Measurements from ENCODE around the gene ASB18.

Gene ASB18

GRCh38 chr2:236161082-236161462 is 103.1 kb downstream of the ASB18 start:
- Histone ChIP-seq H3F3A (ENCODE audit: low read depth) (no peaks in the 10 kb centered on the region), H3K9ac (ENCODE audit: low read depth, low read length, poor library complexity, severe bottlenecking) (no peak overlapping the region), H3K79me2 (ENCODE audit: insufficient read depth, low read length) (no peaks in the 10 kb centered on the region), H4K20me1 (ENCODE audit: insufficient read depth, low read length, poor library complexity, severe bottlenecking) (no peaks in the 10 kb centered on the region), H3K4me2 (ENCODE audit: low read depth, low read length, poor library complexity, severe bottlenecking) (no peak overlapping the region), H3K4me1 (ENCODE audit: insufficient read depth, low read length, poor library complexity, severe bottlenecking) (no peaks in the 10 kb centered on the region), H3K9me3 (ENCODE audit: insufficient read depth, low read depth, low read length) (no peaks in the 10 kb centered on the region), H3K4me3 (ENCODE audit: low read length, poor library complexity, severe bottlenecking) (no peak overlapping the region), H2AFZ (ENCODE audit: low read length) (no peak overlapping the region), H3K27me3 (ENCODE audit: insufficient read depth, low read length, poor library complexity, severe bottlenecking) (no peaks in the 10 kb centered on the region), H3K36me3 (ENCODE audit: insufficient read depth, low read length) (no peaks in the 10 kb centered on the region), H3K9me2 (replicated peaks; ENCODE audit: low read depth, low read length) (no peaks in the 10 kb centered on the region)
- TF ChIP-seq CTCF (conservative IDR thresholded peaks at IDR 0.05; ENCODE audit: low read length) (no peak), EZH2phosphoT487 (IDR thresholded peaks at IDR 0.05; ENCODE audit: borderline replicate concordance) (no peak)

GRCh38 chr2:236160366-236161081 is 103.7 kb downstream of the ASB18 start:
- Histone ChIP-seq H3K79me2 (ENCODE audit: insufficient read depth, low read length) (no peaks in the 10 kb centered on the region), H3K4me2 (ENCODE audit: low read depth, low read length, poor library complexity, severe bottlenecking) (no peak overlapping the region), H3K27me3 (ENCODE audit: insufficient read depth, low read length, poor library complexity, severe bottlenecking) (no peaks in the 10 kb centered on the region), H3K36me3 (ENCODE audit: insufficient read depth, low read length) (no peaks in the 10 kb centered on the region), H4K20me1 (ENCODE audit: insufficient read depth, low read length, poor library complexity, severe bottlenecking) (no peaks in the 10 kb centered on the region), H3K9me2 (replicated peaks; ENCODE audit: low read depth, low read length) (no peaks in the 10 kb centered on the region), H3K9ac (ENCODE audit: low read depth, low read length, poor library complexity, severe bottlenecking) (no peak overlapping the region), H3K9me3 (ENCODE audit: insufficient read depth, low read depth, low read length) (no peaks in the 10 kb centered on the region), H2AFZ (ENCODE audit: low read length) (no peak overlapping the region), H3K4me1 (ENCODE audit: insufficient read depth, low read length, poor library complexity, severe bottlenecking) (no peaks in the 10 kb centered on the region), H3K4me3 (ENCODE audit: low read length, poor library complexity, severe bottlenecking) (no peak overlapping the region), H3F3A (ENCODE audit: low read depth) (no peaks in the 10 kb centered on the region)
- no peak for TF ChIP-seq CTCF (conservative IDR thresholded peaks at IDR 0.05; ENCODE audit: low read length)
- TF ChIP-seq EZH2phosphoT487 (IDR thresholded peaks at IDR 0.05; ENCODE audit: borderline replicate concordance) = no peak

- H3K27me3 ChIP-seq (ENCODE audit: insufficient read depth, low read length, poor library complexity, severe bottlenecking) = no peaks in the 10 kb centered on the region
- H3F3A ChIP-seq (ENCODE audit: low read depth) = no peaks in the 10 kb centered on the region
- H3K4me3 ChIP-seq (ENCODE audit: low read length, poor library complexity, severe bottlenecking) = no peak overlapping the region
These were observed 104.4 kb downstream of the ASB18 start for GRCh38 chr2:236159778-236160170.

More at GRCh38 chr2:236159778-236160170, 104.4 kb downstream of the ASB18 start:
- H3K36me3 ChIP-seq (ENCODE audit: insufficient read depth, low read length) = no peaks in the 10 kb centered on the region
- no peak overlapping the region for H2AFZ ChIP-seq (ENCODE audit: low read length)
- H4K20me1 ChIP-seq (ENCODE audit: insufficient read depth, low read length, poor library complexity, severe bottlenecking) = no peaks in the 10 kb centered on the region
- TF ChIP-seq CTCF (conservative IDR thresholded peaks at IDR 0.05; ENCODE audit: low read length) (no peak), EZH2phosphoT487 (IDR thresholded peaks at IDR 0.05; ENCODE audit: borderline replicate concordance) (no peak)
- no peaks in the 10 kb centered on the region for H3K4me1 ChIP-seq (ENCODE audit: insufficient read depth, low read length, poor library complexity, severe bottlenecking)
- H3K4me2 ChIP-seq (ENCODE audit: low read depth, low read length, poor library complexity, severe bottlenecking) = no peak overlapping the region
- no peak overlapping the region for H3K9ac ChIP-seq (ENCODE audit: low read depth, low read length, poor library complexity, severe bottlenecking)
- H3K9me3 ChIP-seq (ENCODE audit: insufficient read depth, low read depth, low read length) = no peaks in the 10 kb centered on the region
- no peaks in the 10 kb centered on the region for H3K9me2 ChIP-seq (replicated peaks; ENCODE audit: low read depth, low read length)
- H3K79me2 ChIP-seq (ENCODE audit: insufficient read depth, low read length) = no peaks in the 10 kb centered on the region

All from Loucy (cell line).